SK-N-SH treated with all-trans-retinoic acid at 6 μM for 48 hours (cell line): Measurements from ENCODE around the gene ACOT7.

Source experiments
- CREB5 ChIP-seq: fragments of 250-450 bp; sonication (Bioruptor Pico); IDR thresholded peaks from 2 replicates; pipeline ENCODE4 v1.5.1; 2020; ENCODE audit warnings: low read depth, mild to moderate bottlenecking, moderate library complexity
- CSRNP3 ChIP-seq: fragments of 250-450 bp; sonication (Bioruptor Pico); IDR thresholded peaks from 2 replicates; pipeline ENCODE4 v1.5.1; 2021; ENCODE audit warnings: mild to moderate bottlenecking, moderate library complexity
- OSR1 ChIP-seq: fragments of 250-450 bp; sonication (Bioruptor Pico); IDR thresholded peaks from 2 replicates; pipeline ENCODE4 v1.8.0; 2022; ENCODE audit warnings: moderate library complexity, mild to moderate bottlenecking, inconsistent platforms
- PATZ1 ChIP-seq: fragments of 250-450 bp; sonication (Bioruptor Pico); IDR thresholded peaks from 2 replicates; pipeline ENCODE4 v1.8.0; 2020; ENCODE audit warnings: mild to moderate bottlenecking, moderate library complexity, borderline replicate concordance
- PPARA ChIP-seq: fragments of 250-450 bp; sonication (Bioruptor Pico); IDR thresholded peaks from 2 replicates; pipeline ENCODE4 v1.5.0; 2020; ENCODE audit warnings: mild to moderate bottlenecking, borderline replicate concordance
- SNAI2 ChIP-seq: fragments of 250-450 bp; sonication (Bioruptor Pico); IDR thresholded peaks from 2 replicates; pipeline ENCODE4 v1.5.0; 2020; ENCODE audit warnings: mild to moderate bottlenecking, moderate library complexity
- TCF4 ChIP-seq: fragments of 250-450 bp; sonication (Bioruptor Pico); IDR thresholded peaks from 2 replicates; pipeline ENCODE4 v1.8.0; 2021; ENCODE audit warnings: mild to moderate bottlenecking, moderate library complexity, borderline replicate concordance
- ZFP3 ChIP-seq: fragments of 250-450 bp; sonication (Bioruptor Pico); IDR thresholded peaks from 2 replicates; pipeline ENCODE4 v1.5.0; 2020; ENCODE audit warnings: mild to moderate bottlenecking, moderate library complexity

- no peak for TF ChIP-seq PATZ1 (CRISPR knock-in tag)
- TF ChIP-seq CREB5 = no peak
- TF ChIP-seq OSR1 (CRISPR knock-in tag) = no peak
- no peak for TF ChIP-seq ZFP3 (CRISPR knock-in tag)
- no peak for TF ChIP-seq PPARA (CRISPR knock-in tag)
- no peak for TF ChIP-seq SNAI2 (CRISPR knock-in tag)
- TF ChIP-seq TCF4 = no peak
- TF ChIP-seq CSRNP3 (CRISPR knock-in tag) = no peak
These were observed 76.3 kb downstream of the ACOT7 start for GRCh38 chr1:6317098-6317760.
